CD4-positive, alpha-beta T cell treated with Interleukin-2 at 100 ng/mL for 4 hours (primary cell): ENCODE measurements around the gene FASTKD3.

Experiments
- DNase-seq: peaks from one replicate; pipeline ENCODE4 v3.0.0-alpha.2; 2020; ENCODE audit warnings: low spot score

Gene FASTKD3

GRCh38 chr5:7878381-7878873 lies 9.6 kb upstream of the FASTKD3 start:
- DNase-seq = no peak

DNA sequence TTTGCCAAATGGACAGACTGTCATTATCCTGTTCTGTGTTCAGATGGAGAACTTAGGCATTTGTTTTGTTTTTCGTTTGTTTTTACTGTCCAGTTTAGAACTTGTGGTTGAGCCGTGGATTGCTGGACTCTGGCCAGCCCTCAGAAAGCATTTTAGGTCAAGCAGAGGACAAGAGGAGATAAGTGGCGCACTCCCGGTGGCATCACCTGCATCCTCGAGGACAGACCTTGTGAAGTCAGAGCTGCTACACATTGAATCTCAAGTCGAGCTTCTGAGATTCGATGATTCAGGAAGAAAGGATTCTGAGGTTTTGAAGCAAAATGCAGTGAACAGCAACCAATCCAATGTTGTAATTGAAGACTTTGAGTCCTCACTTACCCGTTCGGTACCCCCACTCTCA lies 9.0 kb upstream of the FASTKD3 start:
- no peak for DNase-seq

- DNase-seq = no peak
Measured at GRCh38 chr5:7876867-7877266, 8.0 kb upstream of the FASTKD3 start.

- DNase-seq = no peak
Measured at GRCh38 chr5:7875151-7875550, 6.3 kb upstream of the FASTKD3 start.

- no peak for DNase-seq
Measured at GRCh38 chr5:7874639-7875038, 5.8 kb upstream of the FASTKD3 start.

- DNase-seq = peak; percentile 52
Measured at GRCh38 chr5:7873216-7873615, 4.4 kb upstream of the FASTKD3 start.

DNA sequence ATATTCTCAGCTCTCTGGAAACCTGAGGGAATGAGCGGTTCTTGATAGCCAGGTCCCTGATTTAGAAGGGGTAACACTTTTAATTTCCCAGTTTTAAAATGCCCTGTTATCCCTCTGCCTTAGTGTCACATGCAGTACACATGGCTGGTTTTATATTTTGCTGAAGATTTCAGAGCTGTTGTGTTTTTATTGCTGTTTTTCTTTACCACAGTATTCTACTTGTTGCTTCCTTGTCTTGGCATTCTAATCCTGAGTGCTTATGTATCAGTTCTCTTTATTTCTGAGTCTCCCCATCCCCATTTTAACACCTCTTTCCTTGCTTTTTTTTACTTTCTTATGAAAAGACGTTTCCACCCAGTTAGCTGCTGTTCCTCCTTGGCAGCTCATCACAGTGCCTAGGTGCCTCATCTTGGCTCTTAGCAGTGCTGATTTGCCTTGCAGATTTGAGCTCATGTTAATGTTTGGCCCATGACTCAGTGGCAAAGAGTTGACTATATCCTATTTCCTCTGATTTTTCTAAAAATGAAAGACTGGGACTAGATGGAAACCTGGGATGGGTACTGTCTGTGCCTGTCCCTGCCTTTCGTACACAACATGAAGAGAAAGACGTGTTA lies 3.8 kb upstream of the FASTKD3 start:
- DNase-seq = no peak

- DNase-seq = no peak
Measured at GRCh38 chr5:7871653-7872052, 2.8 kb upstream of the FASTKD3 start.

DNA sequence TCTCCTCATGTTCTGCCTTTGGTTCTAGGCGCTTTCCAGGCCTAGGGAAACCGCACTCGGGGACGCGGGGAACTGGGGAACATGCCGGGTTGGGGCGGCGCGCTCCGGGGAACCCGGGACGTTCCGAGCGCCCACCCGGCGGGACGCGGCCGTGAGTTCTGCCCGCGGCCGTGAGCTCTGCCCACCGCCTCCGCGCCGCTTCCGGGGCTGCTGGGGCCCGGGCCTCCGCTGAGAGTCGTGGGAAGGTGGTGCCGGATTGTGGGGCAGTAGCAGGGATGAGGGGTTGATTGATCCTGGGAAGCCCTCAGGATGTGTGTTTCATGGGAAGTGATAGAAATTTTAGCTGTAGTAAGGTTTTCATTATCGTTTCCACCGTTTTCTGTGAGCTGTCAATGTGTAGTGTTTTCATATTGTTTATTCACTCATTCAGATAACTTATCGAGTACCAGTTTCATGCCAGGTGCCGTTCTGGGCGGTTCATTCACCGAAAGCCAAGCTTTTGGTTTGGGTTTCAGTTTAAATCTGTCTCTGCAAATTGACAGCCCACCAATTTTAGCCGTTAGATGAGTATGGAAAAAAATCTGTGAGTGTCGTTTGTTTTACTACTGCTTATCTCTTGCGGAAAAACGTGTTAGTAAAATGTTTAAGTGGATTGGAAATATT lies 774 bp upstream of the FASTKD3 start:
- DNase-seq = no peak

GRCh38 chr5:7868427-7868772 lies 431 bp downstream of the FASTKD3 start:
- DNase-seq = no peak

GRCh38 chr5:7867260-7867659 lies 1.6 kb downstream of the FASTKD3 start:
- no peak for DNase-seq

DNA sequence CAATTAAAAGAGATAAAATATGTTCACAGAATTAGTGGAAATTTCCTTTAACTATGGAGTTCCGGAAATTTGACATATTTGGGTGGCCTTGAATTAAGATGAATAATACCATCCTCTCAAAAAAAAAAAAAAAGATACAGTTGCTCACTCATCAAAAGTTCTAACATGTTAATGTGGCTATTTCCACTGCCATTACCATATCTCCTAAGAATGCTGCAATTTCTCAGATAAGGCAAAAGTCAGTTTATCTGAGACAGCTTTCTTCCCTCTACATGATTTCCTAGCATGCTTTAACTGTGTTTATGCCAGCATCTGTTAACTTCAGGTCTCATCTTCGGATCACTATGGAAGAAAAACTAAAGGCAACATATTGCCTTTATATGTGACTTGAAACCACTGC lies 2.6 kb downstream of the FASTKD3 start:
- no peak for DNase-seq

- no peak for DNase-seq
Measured at GRCh38 chr5:7857926-7858632, 10.8 kb downstream of the FASTKD3 start.

- DNase-seq = no peak
Measured at GRCh38 chr5:7857361-7857760, 11.5 kb downstream of the FASTKD3 start.

DNA sequence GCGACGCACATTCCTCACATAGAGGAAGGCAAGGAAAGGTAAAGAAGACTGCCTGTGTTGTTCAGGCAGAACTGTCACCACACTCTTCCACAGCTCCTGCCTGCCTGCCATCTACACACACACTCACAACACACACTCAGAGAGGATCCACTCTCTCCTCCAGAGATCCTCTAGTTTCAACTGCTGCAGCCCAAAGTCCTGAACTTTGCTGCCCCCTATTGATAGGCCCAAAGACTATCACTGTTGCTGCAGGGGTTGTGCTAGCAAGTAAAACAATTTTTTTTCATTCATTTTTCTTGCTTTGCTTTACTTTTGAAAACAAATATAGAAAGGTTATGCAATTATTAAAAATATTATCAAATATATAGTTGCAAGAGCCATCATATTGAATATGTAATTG lies 12.0 kb downstream of the FASTKD3 start:
- DNase-seq = peak; percentile 56

DNA sequence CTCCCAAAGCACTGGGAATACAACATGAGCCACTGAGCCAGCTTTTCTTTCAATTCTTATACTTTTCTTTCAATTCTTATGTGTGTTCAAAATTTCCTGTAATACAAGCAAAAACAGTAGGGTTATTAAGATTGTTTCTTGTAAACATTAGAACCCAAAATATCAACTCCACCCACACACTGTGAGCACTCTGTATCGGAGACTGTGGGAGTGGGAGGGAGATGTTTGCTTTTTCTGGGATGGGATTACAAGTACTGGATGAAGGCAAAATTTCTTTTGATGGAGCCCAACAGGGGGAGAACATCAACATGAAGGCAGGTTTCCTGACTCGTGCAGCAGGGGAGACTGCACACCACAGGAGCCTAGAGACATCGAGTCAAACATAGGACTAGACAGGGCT lies 13.2 kb downstream of the FASTKD3 start:
- no peak for DNase-seq

DNA sequence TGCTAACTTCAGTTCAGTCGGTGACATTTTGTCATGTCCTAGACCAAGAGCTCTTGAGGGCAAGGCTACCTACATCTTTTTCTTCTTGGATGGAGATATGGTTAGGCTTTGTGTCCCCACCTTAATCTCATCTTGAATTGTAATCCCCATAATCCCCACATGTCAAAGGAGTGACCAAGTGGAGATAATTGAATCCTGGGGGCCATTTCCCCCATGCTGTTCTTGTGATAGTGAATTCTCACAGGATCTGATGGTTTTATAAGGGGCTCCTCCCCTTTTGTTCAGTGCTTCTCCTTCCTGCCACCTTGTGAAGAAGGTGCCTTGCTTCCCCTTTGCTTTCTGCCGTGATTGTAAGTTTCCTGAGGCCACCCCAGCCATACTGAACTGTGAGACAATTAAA lies 15.8 kb downstream of the FASTKD3 start:
- no peak for DNase-seq

- no peak for DNase-seq
Measured at GRCh38 chr5:7852542-7852941, 16.3 kb downstream of the FASTKD3 start.

DNA sequence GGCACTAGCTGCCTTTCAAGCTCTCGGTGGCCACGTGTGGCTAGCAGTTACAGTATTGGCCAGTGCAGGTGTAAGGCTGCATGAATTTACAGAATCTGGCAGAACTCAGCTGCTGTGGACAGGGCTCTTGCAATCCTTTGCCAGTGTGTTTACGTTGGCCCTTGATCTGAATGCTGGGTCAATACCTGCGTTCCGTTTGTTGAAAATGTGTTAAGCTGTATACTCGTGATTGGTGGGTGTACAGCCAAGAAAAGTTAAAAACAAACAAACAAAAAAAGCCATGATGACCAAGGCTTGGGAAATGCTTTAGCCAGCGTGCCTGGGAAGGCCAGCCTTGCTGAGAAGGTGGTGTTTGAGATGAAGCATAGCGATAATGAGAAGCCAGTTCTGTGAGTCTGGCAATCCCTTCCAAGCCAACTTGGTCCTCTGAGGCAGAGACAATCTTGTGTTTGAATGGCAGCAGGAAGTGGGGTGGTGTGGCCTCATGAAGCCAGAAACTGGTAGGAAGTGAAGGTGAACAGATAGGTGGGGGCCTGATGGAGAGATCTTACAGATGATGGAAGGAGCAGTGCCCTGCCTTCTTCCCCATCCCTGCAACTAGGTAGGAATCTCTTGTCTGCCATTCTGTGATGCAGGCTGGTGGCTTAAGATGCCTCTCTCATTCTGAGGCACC lies 17.1 kb downstream of the FASTKD3 start:
- DNase-seq = no peak

GRCh38 chr5:7851240-7851592 lies 17.6 kb downstream of the FASTKD3 start:
- DNase-seq = no peak

DNA sequence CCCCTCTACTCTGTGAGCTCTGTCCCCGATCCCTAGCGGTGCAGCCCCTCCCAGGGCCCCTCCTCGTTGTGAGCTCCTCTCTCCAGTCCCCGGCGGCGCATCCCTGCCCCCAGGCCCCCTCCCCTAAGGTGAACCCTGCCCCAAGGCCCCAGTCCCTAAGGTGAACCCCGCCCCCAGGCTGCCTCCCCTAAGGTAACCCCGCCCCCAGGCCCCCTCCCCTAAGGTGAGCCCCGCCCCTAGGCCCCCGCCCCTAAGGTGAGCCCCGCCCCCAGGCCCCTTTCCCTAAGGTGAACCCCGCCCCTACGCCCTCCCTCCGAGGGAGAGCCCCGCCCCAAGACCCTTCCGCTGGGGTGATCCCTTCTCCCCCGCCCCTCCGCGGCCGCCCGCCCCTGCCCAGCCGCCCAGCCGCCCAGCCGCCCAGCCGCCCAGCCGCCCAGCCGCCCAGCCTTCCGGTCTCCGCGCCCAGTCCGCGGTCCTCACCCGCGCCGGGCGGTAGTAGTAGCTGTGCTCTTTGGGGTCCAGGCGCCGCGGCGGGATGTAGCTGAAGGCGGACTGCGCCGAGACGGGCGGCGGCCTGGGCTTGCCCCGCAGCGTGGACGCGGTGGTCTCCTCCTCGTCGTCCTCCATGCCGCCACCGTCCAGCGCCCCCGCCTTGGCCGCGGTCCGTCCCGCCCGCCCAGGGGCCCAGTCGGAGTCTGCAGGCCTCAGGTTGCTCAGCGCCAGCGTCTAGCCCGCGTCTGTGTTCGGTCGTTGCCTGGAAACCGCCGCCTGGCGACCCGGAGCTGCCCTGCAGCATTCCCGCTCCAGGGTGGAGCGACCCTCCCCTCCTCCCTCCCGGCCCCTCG lies 18.2 kb downstream of the FASTKD3 start, which contains the start of gene CFAP90:
TSS of gene CFAP90 (minus strand) at position 739 of the 845 bp plus-strand sequence. CDS start at position 627, 112 bp downstream.
- no peak for DNase-seq
